K562 (cell line): ENCODE data around the gene PCGF6. TPM values are rescaled to one million over a fixed set of nuclear protein-coding genes. Genes with fewer than 3 reads are reported as not detected.

Experiments
- ATAC-seq: fragments of 200-7000 bp; cut with Tn5 transposase; 3 replicates; pipeline ENCODE4 v1.9.1; 2020; ENCODE audit warnings: moderate library complexity
- BruUV-seq: library from RNA; stranded (reverse); fragments of 400-500 nt; replicated peaks from 2 replicates; lab custom pipeline; 2021; lab: Mats Ljungman, UMichigan
- CTCF ChIA-PET: fragments of 300-600 bp; formaldehyde crosslinking; extraction: SDS; loops from one replicate; lab custom pipeline; 2021; ENCODE audit warnings: low intra/inter-chr PET ratio; lab: Yijun Ruan, JAX
- POLR2A ChIA-PET: fragments of 300-600, 350-650 bp; sonication (Branson Sonifier 250); formaldehyde crosslinking; extraction: SDS; loops from one replicate; lab custom pipeline; 2021; ENCODE audit warnings: antibody characterized with exemption, inconsistent platforms; lab: Yijun Ruan, JAX
- DNase-seq, 4 experiments: peaks; one replicate each; pipeline versions ENCODE4 v3.0.0 to v3.0.0-alpha.2; 2011 to 2018; ENCODE audit warnings: low spot score in 3 of 4, mixed read lengths in 3 of 4; ENCODE audit errors: extremely low read depth in 1 of 4
- FAIRE-seq: peaks from 2 replicates; lab custom pipeline; 2011; peaks lifted over from hg19 to GRCh38; lab: Jason Lieb, UNC
- H2AFZ ChIP-seq: 2 replicates; pipeline ENCODE4 v1.6.0; 2011; ENCODE audit warnings: low read depth, low read length, control low read depth, inconsistent platforms
- H3K27ac ChIP-seq: fragments of 200-600 bp; 3 replicates; pipeline ENCODE4 v1.8.0; 2011; ENCODE audit warnings: low read depth, mild to moderate bottlenecking, control low read depth, inconsistent platforms, low read length, moderate library complexity, mixed read lengths; ENCODE audit errors: extremely low read depth
- H3K27me3 ChIP-seq, 2 experiments: fragments of 300-600 bp in 1 of 2; 2 replicates in 1 of 2; 3 replicates in 1 of 2; pipeline versions ENCODE4 v1.6.0 to v1.8.0; 2011; ENCODE audit warnings: inconsistent platforms in 2 of 2, low read length in 2 of 2, mild to moderate bottlenecking in 1 of 2, mixed read lengths in 1 of 2, moderate library complexity in 1 of 2; ENCODE audit not compliant: control insufficient read depth in 2 of 2, insufficient read depth in 2 of 2
- H3K36me3 ChIP-seq: fragments of 300-600 bp; 3 replicates; pipeline ENCODE4 v1.8.0; 2011; ENCODE audit warnings: mild to moderate bottlenecking, low read length, inconsistent platforms; ENCODE audit not compliant: control insufficient read depth, insufficient read depth
- H3K4me1 ChIP-seq, 2 experiments: fragments of 200-600 bp in 1 of 2; replicated peaks in 1 of 2; 2 replicates in 1 of 2; 3 replicates in 1 of 2; pipeline versions ENCODE4 v1.5.1 to v1.8.0; 2011; ENCODE audit warnings: inconsistent platforms in 2 of 2, low read length in 2 of 2, mild to moderate bottlenecking in 1 of 2, mixed read lengths in 1 of 2, moderate library complexity in 1 of 2; ENCODE audit not compliant: control insufficient read depth in 2 of 2, insufficient read depth in 2 of 2
- H3K4me2 ChIP-seq: 2 replicates; pipeline ENCODE4 v1.6.1; 2011; ENCODE audit warnings: low read length, control low read depth, inconsistent platforms, mixed read lengths; ENCODE audit not compliant: insufficient read depth
- H3K4me3 ChIP-seq: fragments of 200-600 bp; sonication (generic), shearing (Covaris generic); 2 replicates; pipeline ENCODE4 v1.5.1; 2016; ENCODE audit warnings: control low read depth, inconsistent platforms
- H3K79me2 ChIP-seq: fragments of 200-600 bp; 3 replicates; pipeline ENCODE4 v1.8.0; 2011; ENCODE audit warnings: low read length, inconsistent platforms; ENCODE audit not compliant: control insufficient read depth, insufficient read depth
- H3K9ac ChIP-seq, 2 experiments: 2 replicates each; pipeline versions ENCODE4 v1.6.0 to v1.6.1; 2011; ENCODE audit warnings: low read depth in 2 of 2, low read length in 2 of 2, control low read depth in 1 of 2, inconsistent platforms in 1 of 2, mild to moderate bottlenecking in 1 of 2, mixed read lengths in 1 of 2; ENCODE audit not compliant: insufficient read depth in 1 of 2
- H3K9me1 ChIP-seq: one replicate; pipeline ENCODE4 v1.6.0; 2011; ENCODE audit warnings: inconsistent platforms, mild to moderate bottlenecking, low read length, moderate library complexity; ENCODE audit not compliant: control insufficient read depth, insufficient read depth
- H3K9me3 ChIP-seq: replicated peaks from 2 replicates; pipeline ENCODE4 v1.5.1; 2011; ENCODE audit warnings: low read depth, low read length, inconsistent platforms; ENCODE audit not compliant: control insufficient read depth, insufficient read depth
- H4K20me1 ChIP-seq: replicated peaks from 2 replicates; pipeline ENCODE4 v1.6.1; 2011; ENCODE audit warnings: low read length, inconsistent platforms, mixed read lengths; ENCODE audit not compliant: control insufficient read depth, insufficient read depth
- E2F1 ChIP-seq: sonication (generic); formaldehyde crosslinking; IDR thresholded peaks from 2 replicates; pipeline ENCODE4 v1.8.1; 2023; ENCODE audit warnings: mild to moderate bottlenecking, missing genetic modification reagents, moderate library complexity
- E2F6 ChIP-seq, 2 experiments: IDR thresholded peaks; 2 replicates each; pipeline ENCODE4 v1.6.1; 2011; ENCODE audit warnings: borderline replicate concordance in 1 of 2, control low read depth in 1 of 2, low read depth in 1 of 2, low read length in 1 of 2, mild to moderate bottlenecking in 1 of 2, mixed read lengths in 1 of 2, moderate library complexity in 1 of 2; ENCODE audit not compliant: insufficient read depth in 1 of 2, insufficient read length in 1 of 2, poor library complexity in 1 of 2, severe bottlenecking in 1 of 2; ENCODE audit errors: extremely low read depth in 1 of 2
- MYNN ChIP-seq, 2 experiments: sonication (generic); formaldehyde crosslinking in 1 of 2; IDR thresholded peaks; 2 replicates each; pipeline versions ENCODE4 v1.5.0 to v1.6.1; 2016 to 2020; ENCODE audit warnings: antibody characterized with exemption in 1 of 2, missing genetic modification reagents in 1 of 2
- POLR2AphosphoS2 ChIP-seq: IDR thresholded peaks from 2 replicates; pipeline ENCODE4 v1.6.1; 2012; ENCODE audit warnings: low read length, improper control_type of control experiment
- PTBP1 ChIP-seq: fragments of 200-400 bp; formaldehyde crosslinking; IDR thresholded peaks from 2 replicates; pipeline ENCODE4 v1.6.1; 2017; ENCODE audit warnings: low read depth, low read length
- SAFB ChIP-seq: fragments of 200-400 bp; formaldehyde crosslinking; IDR thresholded peaks from 2 replicates; pipeline ENCODE4 v1.6.1; 2017; ENCODE audit warnings: low read depth, low read length, borderline replicate concordance
- SFPQ ChIP-seq: fragments of 200-400 bp; formaldehyde crosslinking; IDR thresholded peaks from 2 replicates; pipeline ENCODE4 v1.6.1; 2017; ENCODE audit warnings: mild to moderate bottlenecking, low read depth, low read length, moderate library complexity
- SMAD3 ChIP-seq: fragments of 450-650 bp; formaldehyde crosslinking; conservative IDR thresholded peaks from 2 replicates; pipeline ENCODE4 v1.4.0; 2020; ENCODE audit warnings: mild to moderate bottlenecking
- STAT6 ChIP-seq: sonication (generic); formaldehyde crosslinking; IDR thresholded peaks from 2 replicates; pipeline ENCODE4 v1.8.1; 2023; ENCODE audit warnings: mild to moderate bottlenecking, missing genetic modification reagents
- ZKSCAN3 ChIP-seq: fragments of 250-450 bp; sonication (Bioruptor Pico); IDR thresholded peaks from 2 replicates; pipeline ENCODE4 v1.4.0; 2020
- ZNF165 ChIP-seq: fragments of 250-450 bp; sonication (Bioruptor Pico); IDR thresholded peaks from 2 replicates; pipeline ENCODE4 v1.4.0; 2020; ENCODE audit warnings: borderline replicate concordance
- ZNF311 ChIP-seq: fragments of 250-450 bp; sonication (Bioruptor Pico); IDR thresholded peaks from 2 replicates; pipeline ENCODE4 v1.4.0; 2020; ENCODE audit warnings: mild to moderate bottlenecking, moderate library complexity
- ZNF444 ChIP-seq: fragments of 250-450 bp; sonication (Bioruptor Pico); IDR thresholded peaks from 2 replicates; pipeline ENCODE4 v1.4.0; 2020; ENCODE audit warnings: mild to moderate bottlenecking, moderate library complexity
- WGBS: fragments of 100-300 bp; shearing (Covaris generic); methylation state at CpG from one replicate; pipeline ENCODE4 v1.1.6; 2016; ENCODE audit warnings: low coverage, mixed read lengths; ENCODE audit not compliant: insufficient coverage; ENCODE audit errors: missing lambda C conversion rate; 5-methylcytosine and 5-hydroxymethylcytosine counted together
- in situ Hi-C: fragments of 300-500 bp; cut with MboI; formaldehyde crosslinking; loops from 4 replicates; pipeline ENCODE4 v1.15.0; 2018; ENCODE audit warnings: inconsistent platforms, mixed read lengths
- intact Hi-C: fragments of 100-400 bp; cut with micrococcal nuclease; formaldehyde crosslinking; loops from 2 replicates; pipeline ENCODE4 v1.14.2; 2022
- polyA plus RNA-seq, 8 experiments: library from polyadenylated mRNA; depleted of rRNA in 4 of 8; stranded (reverse) in 5 of 8; unstranded in 3 of 8; fragments of >200 nt; fragmentation: Nextera tagmentation in 2 of 8; fragmentation: Illumina TruSeq in 1 of 8; extraction: Ambion mirVana in 2 of 8; extraction: Trizol in 1 of 8; gene quantifications; 2 replicates each; pipeline versions ENCODE4 v1.2.1 to v1.2.3, GENCODE V29; 2011 to 2014; ENCODE audit warnings: inconsistent platforms in 1 of 8, missing spikeins in 1 of 8
- total RNA-seq, 7 experiments: library from RNA; depleted of rRNA in 6 of 7; stranded (reverse); fragments of >200 nt in 6 of 7; fragmentation: Illumina TruSeq in 2 of 7; extraction: Trizol in 2 of 7; gene quantifications; 2 replicates each; pipeline versions ENCODE4 v1.2.1 to v1.2.3, GENCODE V29; 2011 to 2021; ENCODE audit warnings: low replicate concordance in 1 of 7

Gene PCGF6
- total and polyA plus RNA-seq, 9 of the 15 experiments (the other 6 are each of a cell fraction or from before 2014, with no cell fraction given), result 8.4 to 24.6 (median 20.6) TPM

DNA sequence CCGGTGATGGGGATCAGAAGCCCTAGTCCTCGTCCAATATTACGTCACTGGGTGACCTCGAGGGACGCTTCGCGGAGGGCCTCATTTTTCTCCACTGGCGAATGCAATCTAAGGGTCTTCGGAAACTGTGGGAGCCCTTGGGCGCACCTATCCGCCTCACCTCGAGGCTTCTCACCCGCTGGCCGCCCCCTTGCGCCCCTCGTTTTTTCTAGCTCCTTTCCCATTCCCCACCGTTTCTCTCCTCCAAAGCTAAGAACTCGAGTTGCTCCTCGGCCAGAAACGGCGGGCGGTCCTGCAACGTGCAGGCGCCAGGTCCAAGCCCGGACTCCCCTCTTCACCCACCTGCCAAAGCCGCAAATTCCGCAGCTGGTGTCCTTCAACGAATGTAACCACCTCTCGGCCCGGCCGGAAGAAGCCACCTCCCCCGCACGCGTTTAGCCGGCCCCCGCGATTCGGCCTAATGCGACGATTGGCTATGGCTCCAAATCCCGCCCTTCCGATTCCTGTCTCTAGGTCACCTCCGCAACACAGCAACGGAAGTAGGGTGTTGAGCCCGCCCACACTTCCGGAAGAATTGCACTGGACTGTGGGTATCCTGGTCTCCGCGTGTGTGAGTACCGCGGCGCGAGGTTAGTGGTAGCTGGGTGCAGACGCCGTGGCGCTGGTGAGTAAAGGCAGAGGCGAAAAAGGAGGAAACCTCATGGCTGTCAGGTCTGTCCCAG, 45.3 kb upstream of the PCGF6 start, which contains the start of the genes ATP5MK and PDCD11:
Gene ATP5MK, minus strand, starts transcription at position 409 of the 722 bp plus-strand sequence. CDS start 4,018 bp downstream, outside the sequence.
Gene PDCD11, plus strand, starts transcription at position 560 of the 722 bp plus-strand sequence. CDS start 1,801 bp downstream, outside the sequence.
- FAIRE-seq, result peak; percentile 97
- peak within 1 kb of the TSS; percentile 92 for H3K4me2 ChIP-seq
- H4K20me1 ChIP-seq, result 0 out of 2 replicates have a peak, but pooled peaks cover 4% of the 10 kb centered on the region
- TSS peak; percentile 86 for BruUV-seq
- peak; percentile 86 to 98 (median 90) for DNase-seq
- H3K9ac ChIP-seq, result peak within 1 kb of the TSS; percentile 85 to 94
- peaks cover 70% of the 10 kb centered on the region for H3K36me3 ChIP-seq
- ATAC-seq, result peak; percentile 97
- peak within 1 kb of the TSS; percentile 74 for H3K4me3 ChIP-seq
- in situ Hi-C loops (no loop called here), intact Hi-C loops (loop anchor here (5.0 kb wide), 1 partner anchor 44 kb away; the partner anchor contains the start of gene PCGF6)
- H3K27me3 ChIP-seq, result no peaks in the 10 kb centered on the region
- no peaks in the 10 kb centered on the region for H3K9me3 ChIP-seq
- peaks cover 10 to 15% of the 10 kb centered on the region in 2 experiments; a peak in 4 of 5 replicates for H3K4me1 ChIP-seq
- peaks cover 5% of the 10 kb centered on the region for H3K9me1 ChIP-seq
- WGBS, result under 1% methylated on average over 44 of the region's 56 CpGs
- H2AFZ ChIP-seq, result peak within 1 kb of the TSS; percentile 63
- H3K27ac ChIP-seq, result peak within 1 kb of the TSS; percentile 81
- ChIA-PET CTCF (no interaction called here), POLR2A (interaction anchor here (0.6 to 2.0 kb wide), 4 partner anchors 28 to 132 kb away, joined by 3 to 6 read pairs (median 4); partner anchors contain the start of gene TAF5)
- H3K79me2 ChIP-seq, result peaks cover 84% of the 10 kb centered on the region
- peak; percentile 62 to 66 for TF ChIP-seq E2F6 (IDR thresholded peaks at IDR 0.05; ENCODE audit: borderline replicate concordance in 1 of 2, extremely low read depth in 1 of 2, insufficient read depth in 1 of 2, insufficient read length in 1 of 2, low read depth in 1 of 2, low read length in 1 of 2, poor library complexity in 1 of 2, severe bottlenecking in 1 of 2)
- TF ChIP-seq SMAD3 (CRISPR knock-in tag), result no peak
- TF ChIP-seq SAFB, result no peak
- TF ChIP-seq PTBP1, result no peak
- TF ChIP-seq POLR2AphosphoS2, result no peak
- no peak for TF ChIP-seq ZKSCAN3 (CRISPR knock-in tag)
- no peak for TF ChIP-seq ZNF165 (CRISPR knock-in tag)
- TF ChIP-seq E2F1 (CRISPR knock-in tag), result 0 out of 2 replicates have a peak, but pooled peaks have one; percentile 12
- no peak for TF ChIP-seq STAT6 (CRISPR knock-in tag)
- no peak for TF ChIP-seq ZNF311 (CRISPR knock-in tag)
- no peak for TF ChIP-seq ZNF444 (CRISPR knock-in tag)
- TF ChIP-seq MYNN (IDR thresholded peaks at IDR 0.05), result no peak
- TF ChIP-seq MYNN (CRISPR knock-in tag; IDR thresholded peaks at IDR 0.05), result no peak
- TF ChIP-seq SFPQ, result no peak
